Measurements from ENCODE around the gene HACD1. TPM values are rescaled to one million over a fixed set of nuclear protein-coding genes. Genes with fewer than 3 reads are reported as not detected.

Gene HACD1
- total and polyA plus RNA-seq, 2 donors (not counting 3 experiments of a cell fraction or from before 2014, with no cell fraction given) = 17.4 to 25.2 TPM

DNA sequence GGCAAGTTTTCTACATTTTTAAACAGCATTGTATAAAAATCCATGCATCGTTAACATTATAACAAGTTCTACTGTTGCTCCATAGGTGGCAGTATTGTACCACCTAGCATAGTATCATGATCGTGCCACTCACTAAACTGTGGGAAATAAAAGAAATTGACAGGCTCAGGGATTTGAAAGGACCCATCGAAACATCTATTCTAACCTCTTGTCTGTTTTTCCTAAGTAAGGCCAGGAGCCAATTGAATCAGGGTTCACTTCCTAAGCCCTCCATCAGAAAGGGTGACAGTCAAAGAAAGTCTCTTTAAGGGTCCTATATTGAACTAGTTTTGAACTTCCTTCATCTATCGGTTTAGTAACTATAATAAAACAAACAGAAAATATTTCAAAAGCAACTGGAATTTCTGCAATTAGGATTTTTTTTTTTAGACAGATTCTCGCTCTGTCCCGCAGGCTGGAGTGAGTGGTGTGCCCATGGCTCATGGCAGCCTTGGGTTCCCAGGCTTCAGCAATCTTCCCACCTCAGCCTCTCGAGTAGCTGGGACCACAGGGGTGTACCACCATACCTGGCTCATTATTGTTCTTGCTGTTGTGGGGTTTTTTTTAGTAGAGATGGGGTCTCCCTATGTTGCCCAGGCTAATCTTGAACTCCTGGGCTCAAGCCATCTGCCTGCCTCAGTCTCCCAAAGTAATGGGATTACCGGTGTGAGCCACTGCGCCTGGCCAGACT lies 9.4 kb downstream of the HACD1 start:
- no peak overlapping the region for H3K9ac ChIP-seq (replicated peaks; ENCODE audit: extremely low read depth, insufficient read depth, low read length)
- FAIRE-seq (peak; percentile 82), DNase-seq (ENCODE audit: low read depth, low spot score) (peak; percentile 69)
- ChIA-PET CTCF (interaction anchor here (0.6 to 4.0 kb wide), 15 partner anchors 12 to 609 kb away, joined by 3 to 46 read pairs (median 4); partner anchors contain the start of gene ST8SIA6), POLR2A (no interaction called here)
- H3K36me3 ChIP-seq (ENCODE audit: control insufficient read depth in 2 of 2, extremely low read depth in 1 of 2, insufficient read depth in 2 of 2, low read length in 2 of 2) = no peaks in the 10 kb centered on the region
- no peak overlapping the region for H2AFZ ChIP-seq (ENCODE audit: low read depth, low read length)
- dilution Hi-C loops (cut with MboI; ENCODE audit: extremely low pct_ligation_motif_present, low sequenced_read_pairs) = no loop called here
- H3K27me3 ChIP-seq (ENCODE audit: control insufficient read depth in 2 of 2, insufficient read depth in 2 of 2, low read length in 2 of 2) = no peaks in the 10 kb centered on the region
- no peaks in the 10 kb centered on the region for H3K79me2 ChIP-seq (ENCODE audit: control insufficient read depth, insufficient read depth, low read length)
- peaks cover 6% of the 10 kb centered on the region for H3K4me1 ChIP-seq (ENCODE audit: control insufficient read depth, extremely low read depth, insufficient read depth, low read length)
- BruUV-seq (replicated peaks) = no TSS peak
- no peak overlapping the region for H3K27ac ChIP-seq (ENCODE audit: insufficient read depth, low read depth, low read length)
- H3K9me3 ChIP-seq (replicated peaks; ENCODE audit: control insufficient read depth, insufficient read depth, low read length) = no peaks in the 10 kb centered on the region
- H3K4me3 ChIP-seq (replicated peaks in 1 of 3; ENCODE audit: insufficient read depth in 1 of 3, low read depth in 1 of 3, low read length in 3 of 3) = no peak overlapping the region
- intact Hi-C loops (cut with micrococcal nuclease) = loop anchor here (1.0 kb wide), 5 partner anchors 136 to 632 kb away; no protein-coding TSS in a partner anchor
- H3K4me2 ChIP-seq (ENCODE audit: insufficient read depth, low read length) = no peak overlapping the region
- TF ChIP-seq, protein P1, sequence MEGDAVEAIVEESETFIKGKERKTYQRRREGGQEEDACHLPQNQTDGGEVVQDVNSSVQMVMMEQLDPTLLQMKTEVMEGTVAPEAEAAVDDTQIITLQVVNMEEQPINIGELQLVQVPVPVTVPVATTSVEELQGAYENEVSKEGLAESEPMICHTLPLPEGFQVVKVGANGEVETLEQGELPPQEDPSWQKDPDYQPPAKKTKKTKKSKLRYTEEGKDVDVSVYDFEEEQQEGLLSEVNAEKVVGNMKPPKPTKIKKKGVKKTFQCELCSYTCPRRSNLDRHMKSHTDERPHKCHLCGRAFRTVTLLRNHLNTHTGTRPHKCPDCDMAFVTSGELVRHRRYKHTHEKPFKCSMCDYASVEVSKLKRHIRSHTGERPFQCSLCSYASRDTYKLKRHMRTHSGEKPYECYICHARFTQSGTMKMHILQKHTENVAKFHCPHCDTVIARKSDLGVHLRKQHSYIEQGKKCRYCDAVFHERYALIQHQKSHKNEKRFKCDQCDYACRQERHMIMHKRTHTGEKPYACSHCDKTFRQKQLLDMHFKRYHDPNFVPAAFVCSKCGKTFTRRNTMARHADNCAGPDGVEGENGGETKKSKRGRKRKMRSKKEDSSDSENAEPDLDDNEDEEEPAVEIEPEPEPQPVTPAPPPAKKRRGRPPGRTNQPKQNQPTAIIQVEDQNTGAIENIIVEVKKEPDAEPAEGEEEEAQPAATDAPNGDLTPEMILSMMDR (IDR thresholded peaks at IDR 0.05; ENCODE audit: extremely low read depth in 1 of 2, insufficient read depth in 1 of 2, low read depth in 1 of 2, low read length in 2 of 2) = peak; percentile 42 to 55
- TF ChIP-seq GATA2 (IDR thresholded peaks at IDR 0.05; ENCODE audit: insufficient read depth, insufficient read length, low read depth, low read length) = no peak
- no peaks in the 10 kb centered on the region for H3K9me1 ChIP-seq (replicated peaks; ENCODE audit: control insufficient read depth, extremely low read depth, insufficient read depth, low read length)
- H4K20me1 ChIP-seq (replicated peaks; ENCODE audit: control insufficient read depth, extremely low read depth, insufficient read depth, low read length) = no peaks in the 10 kb centered on the region

DNA sequence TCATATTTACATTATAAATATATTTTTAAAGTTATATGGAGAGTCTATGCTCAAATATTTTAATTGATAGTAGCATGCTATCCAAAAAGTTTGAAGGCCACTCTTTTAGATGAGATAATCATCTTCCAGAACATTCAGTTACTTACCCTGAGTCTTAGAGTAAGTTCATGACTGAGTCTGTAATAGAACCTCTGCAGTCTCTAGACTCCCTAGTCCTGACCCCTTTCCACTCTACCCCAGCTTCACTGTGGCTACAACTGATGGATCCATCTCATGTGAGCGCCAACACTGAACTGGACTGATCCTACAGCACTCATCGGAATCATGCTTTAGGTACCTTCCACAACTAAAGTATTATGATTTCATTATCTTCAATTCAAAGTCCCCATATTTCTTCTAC lies 10.1 kb downstream of the HACD1 start:
- Histone ChIP-seq H3K36me3 (ENCODE audit: control insufficient read depth in 2 of 2, extremely low read depth in 1 of 2, insufficient read depth in 2 of 2, low read length in 2 of 2) (no peaks in the 10 kb centered on the region), H3K27ac (ENCODE audit: insufficient read depth, low read depth, low read length) (no peak overlapping the region), H4K20me1 (replicated peaks; ENCODE audit: control insufficient read depth, extremely low read depth, insufficient read depth, low read length) (no peaks in the 10 kb centered on the region), H3K4me3 (replicated peaks in 1 of 3; ENCODE audit: insufficient read depth in 1 of 3, low read depth in 1 of 3, low read length in 3 of 3) (no peak overlapping the region), H3K9me1 (replicated peaks; ENCODE audit: control insufficient read depth, extremely low read depth, insufficient read depth, low read length) (no peaks in the 10 kb centered on the region), H3K79me2 (ENCODE audit: control insufficient read depth, insufficient read depth, low read length) (no peaks in the 10 kb centered on the region), H3K9me3 (replicated peaks; ENCODE audit: control insufficient read depth, insufficient read depth, low read length) (no peaks in the 10 kb centered on the region), H3K4me2 (ENCODE audit: insufficient read depth, low read length) (no peak overlapping the region), H3K9ac (replicated peaks; ENCODE audit: extremely low read depth, insufficient read depth, low read length) (no peak overlapping the region), H3K27me3 (ENCODE audit: control insufficient read depth in 2 of 2, insufficient read depth in 2 of 2, low read length in 2 of 2) (no peaks in the 10 kb centered on the region), H3K4me1 (ENCODE audit: control insufficient read depth, extremely low read depth, insufficient read depth, low read length) (peaks cover 6% of the 10 kb centered on the region), H2AFZ (ENCODE audit: low read depth, low read length) (no peak overlapping the region)
- dilution Hi-C loops (cut with MboI; ENCODE audit: extremely low pct_ligation_motif_present, low sequenced_read_pairs) (no loop called here), intact Hi-C loops (cut with micrococcal nuclease) (loop anchor here (1.0 kb wide), 5 partner anchors 136 to 632 kb away; no protein-coding TSS in a partner anchor)
- TF ChIP-seq GATA2 (IDR thresholded peaks at IDR 0.05; ENCODE audit: insufficient read depth, insufficient read length, low read depth, low read length) (no peak), FOS (IDR thresholded peaks at IDR 0.05; ENCODE audit: borderline replicate concordance, insufficient read depth, low read length) (no peak), JUN (IDR thresholded peaks at IDR 0.05; ENCODE audit: borderline replicate concordance, insufficient read depth, insufficient read length, low read depth) (no peak), MYC (IDR thresholded peaks at IDR 0.05; ENCODE audit: low read depth, low read length) (no peak), POLR2A (IDR thresholded peaks at IDR 0.05; ENCODE audit: low read depth, low read length) (no peak), POLR2AphosphoS5 (IDR thresholded peaks at IDR 0.05; ENCODE audit: insufficient read depth, low read depth, low read length) (no peak), EZH2 (IDR thresholded peaks at IDR 0.05; ENCODE audit: borderline replicate concordance, low read depth, low read length, severe bottlenecking) (no peak)
- TF ChIP-seq, protein P2, sequence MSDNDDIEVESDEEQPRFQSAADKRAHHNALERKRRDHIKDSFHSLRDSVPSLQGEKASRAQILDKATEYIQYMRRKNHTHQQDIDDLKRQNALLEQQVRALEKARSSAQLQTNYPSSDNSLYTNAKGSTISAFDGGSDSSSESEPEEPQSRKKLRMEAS (IDR thresholded peaks at IDR 0.05; ENCODE audit: insufficient read depth, insufficient read length) = no peak
- TF ChIP-seq, protein P1 (IDR thresholded peaks at IDR 0.05; ENCODE audit: extremely low read depth in 1 of 2, insufficient read depth in 1 of 2, low read depth in 1 of 2, low read length in 2 of 2) = no peak
- ChIA-PET CTCF (interaction anchor here (1.5 to 4.0 kb wide), 2 partner anchors 152 to 267 kb away, joined by 4 to 46 read pairs; partner anchors contain the start of gene ST8SIA6), POLR2A (no interaction called here)
- no TSS peak for BruUV-seq (replicated peaks)
- no peak for DNase-seq (ENCODE audit: low read depth, low spot score)
- no peak for FAIRE-seq

All from endothelial cell of umbilical vein (primary cell).